ENCODE results near the gene CST11.
A peak's percentile ranks its signal among the peaks of the same experiment; 100 is the strongest.

Gene CST11

GRCh38 chr20:23453549-23454543 lies 1.2 kb upstream of the CST11 start (continued):
- TF ChIP-seq KLF9 (tag by site-specific recombination; IDR thresholded peaks at IDR 0.05; ENCODE audit: low read depth) (peak; percentile 61), ZNF140 (tag by site-specific recombination; IDR thresholded peaks at IDR 0.05) (no peak), ZNF274 (IDR thresholded peaks at IDR 0.05; ENCODE audit: low read length) (no peak), ZNF274 (tag by site-specific recombination; IDR thresholded peaks at IDR 0.05; ENCODE audit: borderline replicate concordance) (peak; percentile 12; the same call in 1 of the 2 replicates)

- CTCF ChIA-PET: interaction anchor here (0.8 to 1.0 kb wide), 2 partner anchors 10 to 154 kb away, joined by 4 to 5 read pairs; no protein-coding TSS in a partner anchor
Measured at GRCh38 chr20:23451956-23452487, 654 bp downstream of the CST11 start.

More at GRCh38 chr20:23451956-23452487, 654 bp downstream of the CST11 start:
- POLR2A ChIA-PET: no interaction called here
- Histone ChIP-seq H3K27ac (ENCODE audit: extremely low read depth, low read depth, low read length) (no peak overlapping the region), H3K9me3 (ENCODE audit: control insufficient read depth, insufficient read depth, low read depth, low read length) (no peaks in the 10 kb centered on the region), H3K4me3 (ENCODE audit: low read depth, low read length) (no peak overlapping the region), H3K36me3 (ENCODE audit: control insufficient read depth in 2 of 2, insufficient read depth in 1 of 2, low read length in 2 of 2) (no peaks in the 10 kb centered on the region), H3K4me1 (ENCODE audit: control insufficient read depth, insufficient read depth, low read length) (no peaks in the 10 kb centered on the region)
- TF ChIP-seq ZNF404 (tag by site-specific recombination; IDR thresholded peaks at IDR 0.05) (no peak), ZNF416 (tag by site-specific recombination; IDR thresholded peaks at IDR 0.05) (no peak), PRDM2 (tag by site-specific recombination; IDR thresholded peaks at IDR 0.05; ENCODE audit: borderline replicate concordance) (no peak), ZNF571 (tag by site-specific recombination; IDR thresholded peaks at IDR 0.05) (no peak), ZNF473 (tag by site-specific recombination; IDR thresholded peaks at IDR 0.05) (no peak), ZBTB20 (tag by site-specific recombination; IDR thresholded peaks at IDR 0.05) (no peak), TRIM28 (IDR thresholded peaks at IDR 0.05; ENCODE audit: borderline replicate concordance, low read length) (no peak), ZBTB21 (tag by site-specific recombination; IDR thresholded peaks at IDR 0.05) (no peak), IKZF3 (tag by site-specific recombination; IDR thresholded peaks at IDR 0.05) (no peak), ZNF140 (tag by site-specific recombination; IDR thresholded peaks at IDR 0.05) (no peak), YY2 (tag by site-specific recombination; IDR thresholded peaks at IDR 0.05) (no peak), ZNF350 (tag by site-specific recombination; IDR thresholded peaks at IDR 0.05) (no peak), HOXC10 (CRISPR knock-in tag; IDR thresholded peaks at IDR 0.05) (no peak), ZNF223 (tag by site-specific recombination; IDR thresholded peaks at IDR 0.05) (no peak), ZNF114 (tag by site-specific recombination; IDR thresholded peaks at IDR 0.05) (no peak), ZNF426 (tag by site-specific recombination; IDR thresholded peaks at IDR 0.05) (no peak), ZNF792 (tag by site-specific recombination; IDR thresholded peaks at IDR 0.05) (no peak)

Data from HEK293 (cell line).